Measurements from ENCODE around the gene FOLR3.

DNA sequence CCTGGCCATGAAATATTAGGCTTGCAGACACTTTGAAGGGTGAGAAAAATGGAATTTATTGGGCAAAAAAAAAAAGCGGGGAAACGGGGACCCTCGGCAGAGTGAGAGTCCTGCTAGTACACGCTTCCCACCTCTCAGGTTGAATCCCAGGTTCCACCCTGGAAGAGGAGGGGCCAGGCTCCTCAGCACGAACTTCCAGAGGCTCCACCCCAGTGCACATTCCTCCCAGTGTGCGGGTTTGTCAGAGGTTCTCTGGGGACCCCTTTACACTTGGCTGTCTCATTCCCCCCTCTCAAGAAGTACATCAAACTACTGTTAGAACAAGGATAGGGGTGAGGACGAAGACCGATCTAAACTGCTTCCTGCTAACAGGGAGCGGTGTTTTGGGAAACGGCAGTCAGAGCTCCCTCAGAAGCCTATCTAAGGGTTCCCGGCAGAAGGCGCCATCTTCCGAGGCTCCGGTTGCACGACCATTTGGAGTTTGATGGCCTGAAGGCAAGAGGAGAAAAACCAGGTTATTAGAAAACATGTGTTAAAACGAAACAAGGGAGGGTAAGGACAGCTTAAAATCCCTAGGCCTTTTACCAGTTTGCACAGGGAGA, 27.5 kb downstream of the FOLR3 start:
- no peak for TF ChIP-seq EZH2 (IDR thresholded peaks at IDR 0.05; ENCODE audit: low read length, missing control alignments)
- TF ChIP-seq, protein P1, sequence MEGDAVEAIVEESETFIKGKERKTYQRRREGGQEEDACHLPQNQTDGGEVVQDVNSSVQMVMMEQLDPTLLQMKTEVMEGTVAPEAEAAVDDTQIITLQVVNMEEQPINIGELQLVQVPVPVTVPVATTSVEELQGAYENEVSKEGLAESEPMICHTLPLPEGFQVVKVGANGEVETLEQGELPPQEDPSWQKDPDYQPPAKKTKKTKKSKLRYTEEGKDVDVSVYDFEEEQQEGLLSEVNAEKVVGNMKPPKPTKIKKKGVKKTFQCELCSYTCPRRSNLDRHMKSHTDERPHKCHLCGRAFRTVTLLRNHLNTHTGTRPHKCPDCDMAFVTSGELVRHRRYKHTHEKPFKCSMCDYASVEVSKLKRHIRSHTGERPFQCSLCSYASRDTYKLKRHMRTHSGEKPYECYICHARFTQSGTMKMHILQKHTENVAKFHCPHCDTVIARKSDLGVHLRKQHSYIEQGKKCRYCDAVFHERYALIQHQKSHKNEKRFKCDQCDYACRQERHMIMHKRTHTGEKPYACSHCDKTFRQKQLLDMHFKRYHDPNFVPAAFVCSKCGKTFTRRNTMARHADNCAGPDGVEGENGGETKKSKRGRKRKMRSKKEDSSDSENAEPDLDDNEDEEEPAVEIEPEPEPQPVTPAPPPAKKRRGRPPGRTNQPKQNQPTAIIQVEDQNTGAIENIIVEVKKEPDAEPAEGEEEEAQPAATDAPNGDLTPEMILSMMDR (conservative IDR thresholded peaks at IDR 0.05 in 1 of 2, IDR thresholded peaks at IDR 0.05 in 1 of 2; ENCODE audit: low read depth in 1 of 2, low read length in 2 of 2), result no peak

Measured in fibroblast of lung (primary cell).